Left lobe of liver (tissue), 2 donors: ENCODE data around the gene SULT2B1. TPM values are rescaled to one million over a fixed set of nuclear protein-coding genes. Genes with fewer than 3 reads are reported as not detected.

Experiments used
- ATAC-seq: fragments of 200-7000 bp; cut with Tn5 transposase; one replicate; pipeline ENCODE4 v1.9.1; 2020; ENCODE audit warnings: mild to moderate bottlenecking, moderate library complexity
- DNase-seq: peaks from one replicate; pipeline ENCODE4 v3.0.0-alpha.2; 2020; ENCODE audit warnings: low spot score
- total RNA-seq: library from RNA; stranded (reverse); gene quantifications from one replicate; pipeline ENCODE4 v1.2.1, GENCODE V29; 2021
- donor health status: DM: no; HTN: no; CAD: no; lungs with moderate emphysema.
- donor health status: DM: no; HTN: yes; CAD: no.

Gene SULT2B1
- total RNA-seq, 1 donor from 2014 or later, result not detected

DNA sequence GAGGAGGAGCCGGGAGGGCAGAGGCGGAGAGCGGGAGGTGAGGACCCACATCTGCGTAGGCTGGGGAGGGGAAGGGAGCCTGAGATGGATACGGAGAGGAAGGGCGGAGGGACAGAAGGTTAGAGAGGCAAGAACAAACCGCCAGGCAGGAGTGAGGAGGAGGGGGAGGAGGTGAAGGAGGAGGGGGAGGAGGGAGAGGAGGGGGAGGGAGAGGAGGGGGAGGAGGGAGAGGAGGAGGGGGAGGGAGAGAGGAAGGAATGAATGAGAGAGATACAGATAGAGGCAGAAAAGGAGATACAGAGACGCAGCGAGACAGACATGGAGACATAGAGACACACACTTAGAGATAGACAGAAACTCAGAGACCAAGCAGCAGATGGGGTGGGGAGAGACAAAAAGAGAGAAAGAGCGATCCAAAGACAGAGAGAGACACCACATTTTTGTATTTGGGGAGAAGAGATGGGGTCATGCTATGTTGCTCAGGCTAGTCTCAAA is 94.8 kb downstream of the SULT2B1 start:
- DNase-seq (no peak), ATAC-seq (no peak)

DNA sequence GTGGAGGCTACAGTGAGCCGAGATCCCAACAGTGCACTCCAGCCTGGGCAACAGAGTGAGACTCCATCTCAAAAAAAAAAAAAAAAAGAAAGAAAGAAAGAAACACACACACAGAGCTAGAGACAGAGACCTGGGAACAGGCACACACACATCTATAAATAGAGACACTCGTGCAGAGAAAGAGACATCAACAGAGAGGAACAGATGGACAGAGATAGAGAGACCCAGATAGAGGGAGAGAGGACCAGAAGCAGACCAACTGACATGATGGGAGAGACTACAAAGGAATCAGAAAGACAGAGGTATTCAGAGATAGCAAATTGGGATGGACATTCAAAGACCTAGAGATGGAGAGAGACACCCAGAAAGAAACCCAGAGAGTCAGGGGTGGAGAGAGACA is 96.2 kb downstream of the SULT2B1 start:
- no peak for DNase-seq
- no peak for ATAC-seq

Other genes with a start within 250 kb of the SULT2B1 start
- 6.7 TPM for gene EMP3, start 226.6 kb upstream of the SULT2B1 start, total RNA-seq
- gene TMEM143, start 188.2 kb upstream of the SULT2B1 start, total RNA-seq, result 19.0 TPM
- not detected for gene SYNGR4, start 187.8 kb upstream of the SULT2B1 start, total RNA-seq
- 68.4 TPM for gene KDELR1, start 160.6 kb upstream of the SULT2B1 start, total RNA-seq
- 0.20 TPM for gene GRIN2D, start 158.5 kb upstream of the SULT2B1 start, total RNA-seq
- 16.0 TPM for gene GRWD1, start 106.2 kb upstream of the SULT2B1 start, total RNA-seq
- gene KCNJ14, start 96.6 kb upstream of the SULT2B1 start, total RNA-seq, result 0.38 TPM
- gene CYTH2, start 82.8 kb upstream of the SULT2B1 start, total RNA-seq, result 13.9 TPM
- gene LMTK3, start 40.3 kb upstream of the SULT2B1 start, total RNA-seq, result 0.43 TPM
- gene SPACA4, start 54.6 kb downstream of the SULT2B1 start, total RNA-seq, result not detected
- 0.18 TPM for gene FAM83E, start 62.9 kb downstream of the SULT2B1 start, total RNA-seq
- gene RPL18, start 67.0 kb downstream of the SULT2B1 start, total RNA-seq, result 401 TPM
- 41.6 TPM for gene SPHK2, start 67.3 kb downstream of the SULT2B1 start, total RNA-seq
- gene DBP, start 85.2 kb downstream of the SULT2B1 start, total RNA-seq, result 11.4 TPM
- gene CA11, start 94.0 kb downstream of the SULT2B1 start, total RNA-seq, result 1.7 TPM
- gene NTN5, start 120.8 kb downstream of the SULT2B1 start, total RNA-seq, result 0.28 TPM
- not detected for gene FUT2, start 143.8 kb downstream of the SULT2B1 start, total RNA-seq
- 0.23 TPM for gene MAMSTR, start 167.6 kb downstream of the SULT2B1 start, total RNA-seq
- gene RASIP1, start 188.4 kb downstream of the SULT2B1 start, total RNA-seq, result 3.1 TPM
- not detected for gene IZUMO1, start 194.7 kb downstream of the SULT2B1 start, total RNA-seq
- 0.43 TPM for gene FUT1, start 200.5 kb downstream of the SULT2B1 start, total RNA-seq
- gene FGF21, start 203.4 kb downstream of the SULT2B1 start, total RNA-seq, result 0.75 TPM